K562 (cell line): ENCODE measurements around the gene TUBA8. TPM values are rescaled to one million over a fixed set of nuclear protein-coding genes. Genes with fewer than 3 reads are reported as not detected.
"Not testable (repeated sequence)": the region's sequence is repeated elsewhere in the genome, so short reads cannot be mapped to it uniquely, and the experiment has no call there.

ENCODE experiments used
- ATAC-seq: fragments of 200-7000 bp; cut with Tn5 transposase; 3 replicates; pipeline ENCODE4 v1.9.1; 2020; ENCODE audit warnings: moderate library complexity
- BruUV-seq: library from RNA; stranded (reverse); fragments of 400-500 nt; replicated peaks from 2 replicates; lab custom pipeline; 2021; lab: Mats Ljungman, UMichigan
- CTCF ChIA-PET: fragments of 300-600 bp; formaldehyde crosslinking; extraction: SDS; loops from one replicate; lab custom pipeline; 2021; ENCODE audit warnings: low intra/inter-chr PET ratio; lab: Yijun Ruan, JAX
- POLR2A ChIA-PET: fragments of 300-600, 350-650 bp; sonication (Branson Sonifier 250); formaldehyde crosslinking; extraction: SDS; loops from one replicate; lab custom pipeline; 2021; ENCODE audit warnings: antibody characterized with exemption, inconsistent platforms; lab: Yijun Ruan, JAX
- DNase-seq, 4 experiments: peaks; one replicate each; pipeline versions ENCODE4 v3.0.0 to v3.0.0-alpha.2; 2011 to 2018; ENCODE audit warnings: low spot score in 3 of 4, mixed read lengths in 3 of 4; ENCODE audit errors: extremely low read depth in 1 of 4
- FAIRE-seq: peaks from 2 replicates; lab custom pipeline; 2011; peaks lifted over from hg19 to GRCh38; lab: Jason Lieb, UNC
- H2AFZ ChIP-seq: 2 replicates; pipeline ENCODE4 v1.6.0; 2011; ENCODE audit warnings: low read depth, low read length, control low read depth, inconsistent platforms
- H3K27ac ChIP-seq: fragments of 200-600 bp; 3 replicates; pipeline ENCODE4 v1.8.0; 2011; ENCODE audit warnings: low read depth, mild to moderate bottlenecking, control low read depth, inconsistent platforms, low read length, moderate library complexity, mixed read lengths; ENCODE audit errors: extremely low read depth
- H3K27me3 ChIP-seq, 2 experiments: fragments of 300-600 bp in 1 of 2; 2 replicates in 1 of 2; 3 replicates in 1 of 2; pipeline versions ENCODE4 v1.6.0 to v1.8.0; 2011; ENCODE audit warnings: inconsistent platforms in 2 of 2, low read length in 2 of 2, mild to moderate bottlenecking in 1 of 2, mixed read lengths in 1 of 2, moderate library complexity in 1 of 2; ENCODE audit not compliant: control insufficient read depth in 2 of 2, insufficient read depth in 2 of 2
- H3K36me3 ChIP-seq: fragments of 300-600 bp; 3 replicates; pipeline ENCODE4 v1.8.0; 2011; ENCODE audit warnings: mild to moderate bottlenecking, low read length, inconsistent platforms; ENCODE audit not compliant: control insufficient read depth, insufficient read depth
- H3K4me1 ChIP-seq, 2 experiments: fragments of 200-600 bp in 1 of 2; replicated peaks in 1 of 2; 2 replicates in 1 of 2; 3 replicates in 1 of 2; pipeline versions ENCODE4 v1.5.1 to v1.8.0; 2011; ENCODE audit warnings: inconsistent platforms in 2 of 2, low read length in 2 of 2, mild to moderate bottlenecking in 1 of 2, mixed read lengths in 1 of 2, moderate library complexity in 1 of 2; ENCODE audit not compliant: control insufficient read depth in 2 of 2, insufficient read depth in 2 of 2
- H3K4me2 ChIP-seq: 2 replicates; pipeline ENCODE4 v1.6.1; 2011; ENCODE audit warnings: low read length, control low read depth, inconsistent platforms, mixed read lengths; ENCODE audit not compliant: insufficient read depth
- H3K4me3 ChIP-seq: fragments of 200-600 bp; sonication (generic), shearing (Covaris generic); 2 replicates; pipeline ENCODE4 v1.5.1; 2016; ENCODE audit warnings: control low read depth, inconsistent platforms
- H3K79me2 ChIP-seq: fragments of 200-600 bp; 3 replicates; pipeline ENCODE4 v1.8.0; 2011; ENCODE audit warnings: low read length, inconsistent platforms; ENCODE audit not compliant: control insufficient read depth, insufficient read depth
- H3K9ac ChIP-seq, 2 experiments: 2 replicates each; pipeline versions ENCODE4 v1.6.0 to v1.6.1; 2011; ENCODE audit warnings: low read depth in 2 of 2, low read length in 2 of 2, control low read depth in 1 of 2, inconsistent platforms in 1 of 2, mild to moderate bottlenecking in 1 of 2, mixed read lengths in 1 of 2; ENCODE audit not compliant: insufficient read depth in 1 of 2
- H3K9me1 ChIP-seq: one replicate; pipeline ENCODE4 v1.6.0; 2011; ENCODE audit warnings: inconsistent platforms, mild to moderate bottlenecking, low read length, moderate library complexity; ENCODE audit not compliant: control insufficient read depth, insufficient read depth
- H3K9me3 ChIP-seq: replicated peaks from 2 replicates; pipeline ENCODE4 v1.5.1; 2011; ENCODE audit warnings: low read depth, low read length, inconsistent platforms; ENCODE audit not compliant: control insufficient read depth, insufficient read depth
- H4K20me1 ChIP-seq: replicated peaks from 2 replicates; pipeline ENCODE4 v1.6.1; 2011; ENCODE audit warnings: low read length, inconsistent platforms, mixed read lengths; ENCODE audit not compliant: control insufficient read depth, insufficient read depth
- BACH1 ChIP-seq: fragments of 200-800 bp; sonication (Bioruptor generic); IDR thresholded peaks from 2 replicates; pipeline ENCODE4 v1.6.1; 2016; ENCODE audit warnings: missing genetic modification characterization, missing compliant biosample characterization
- C11orf30 ChIP-seq: fragments of 450-650 bp; IDR thresholded peaks from 2 replicates; pipeline ENCODE4 v1.6.1; 2016; ENCODE audit warnings: low read depth, mild to moderate bottlenecking
- CTBP1 ChIP-seq: fragments of 450-650 bp; IDR thresholded peaks from 2 replicates; pipeline ENCODE4 v1.6.1; 2016; ENCODE audit warnings: borderline replicate concordance
- ESRRB ChIP-seq: fragments of 250-450 bp; sonication (Bioruptor Pico); IDR thresholded peaks from 2 replicates; pipeline ENCODE4 v1.5.0; 2020; ENCODE audit warnings: mild to moderate bottlenecking, moderate library complexity, borderline replicate concordance
- FOXM1 ChIP-seq, 2 experiments: fragments of 450-650 bp in 1 of 2; sonication (generic) in 1 of 2; formaldehyde crosslinking in 1 of 2; IDR thresholded peaks; 2 replicates each; pipeline versions ENCODE4 v1.6.1 to v1.9.0; 2017 to 2022; ENCODE audit warnings: low read depth in 2 of 2, mild to moderate bottlenecking in 2 of 2, missing genetic modification reagents in 1 of 2, moderate library complexity in 1 of 2
- HLTF ChIP-seq: fragments of 450-650 bp; IDR thresholded peaks from 2 replicates; pipeline ENCODE4 v1.6.1; 2016
- KDM4B ChIP-seq, 2 experiments: fragments of 450-650 bp in 1 of 2; sonication (generic) in 1 of 2; IDR thresholded peaks; 2 replicates each; pipeline ENCODE4 v1.6.1; 2016 to 2017; ENCODE audit warnings: borderline replicate concordance in 2 of 2, antibody characterized with exemption in 1 of 2, low read depth in 1 of 2, mild to moderate bottlenecking in 1 of 2
- NFIC ChIP-seq: fragments of 450-650 bp; IDR thresholded peaks from 2 replicates; pipeline ENCODE4 v1.6.1; 2017; ENCODE audit warnings: mild to moderate bottlenecking, inconsistent platforms
- NFYB ChIP-seq: IDR thresholded peaks from 2 replicates; pipeline ENCODE4 v1.6.1; 2011; ENCODE audit warnings: mild to moderate bottlenecking, moderate library complexity; ENCODE audit not compliant: insufficient read length; ENCODE audit errors: extremely low read depth
- POLR2A ChIP-seq: fragments of 450-650 bp; conservative IDR thresholded peaks from 2 replicates; pipeline ENCODE4 v1.6.1; 2016
- POLR2H ChIP-seq: IDR thresholded peaks from 2 replicates; pipeline ENCODE4 v1.6.1; 2016; ENCODE audit warnings: missing genetic modification characterization, low read depth, mild to moderate bottlenecking, control low read depth, missing compliant biosample characterization, moderate library complexity
- PPARD ChIP-seq: fragments of 250-450 bp; sonication (Bioruptor Pico); IDR thresholded peaks from 2 replicates; pipeline ENCODE4 v1.8.0; 2022; ENCODE audit warnings: inconsistent platforms, mild to moderate bottlenecking, moderate library complexity
- RBM25 ChIP-seq: fragments of 200-400 bp; formaldehyde crosslinking; IDR thresholded peaks from 2 replicates; pipeline ENCODE4 v1.6.1; 2018; ENCODE audit warnings: low read length, low read depth, moderate library complexity; ENCODE audit not compliant: severe bottlenecking
- XRCC3 ChIP-seq: fragments of 450-650 bp; IDR thresholded peaks from 2 replicates; pipeline ENCODE4 v1.6.1; 2017; ENCODE audit warnings: mild to moderate bottlenecking, moderate library complexity
- ZEB2 ChIP-seq: fragments of 450-650 bp; IDR thresholded peaks from 2 replicates; pipeline ENCODE4 v1.6.1; 2016
- ZNF316 ChIP-seq: fragments of 450-650 bp; IDR thresholded peaks from 2 replicates; pipeline ENCODE4 v1.6.1; 2016
- ZNF717 ChIP-seq: fragments of 250-450 bp; sonication (Bioruptor Pico); IDR thresholded peaks from 2 replicates; pipeline ENCODE4 v1.5.0; 2021
- WGBS: fragments of 100-300 bp; shearing (Covaris generic); methylation state at CpG from one replicate; pipeline ENCODE4 v1.1.6; 2016; ENCODE audit warnings: low coverage, mixed read lengths; ENCODE audit not compliant: insufficient coverage; ENCODE audit errors: missing lambda C conversion rate; 5-methylcytosine and 5-hydroxymethylcytosine counted together
- in situ Hi-C: fragments of 300-500 bp; cut with MboI; formaldehyde crosslinking; loops from 4 replicates; pipeline ENCODE4 v1.15.0; 2018; ENCODE audit warnings: inconsistent platforms, mixed read lengths
- intact Hi-C: fragments of 100-400 bp; cut with micrococcal nuclease; formaldehyde crosslinking; loops from 2 replicates; pipeline ENCODE4 v1.14.2; 2022
- polyA plus RNA-seq, 8 experiments: library from polyadenylated mRNA; depleted of rRNA in 4 of 8; stranded (reverse) in 5 of 8; unstranded in 3 of 8; fragments of >200 nt; fragmentation: Nextera tagmentation in 2 of 8; fragmentation: Illumina TruSeq in 1 of 8; extraction: Ambion mirVana in 2 of 8; extraction: Trizol in 1 of 8; gene quantifications; 2 replicates each; pipeline versions ENCODE4 v1.2.1 to v1.2.3, GENCODE V29; 2011 to 2014; ENCODE audit warnings: inconsistent platforms in 1 of 8, missing spikeins in 1 of 8
- total RNA-seq, 7 experiments: library from RNA; depleted of rRNA in 6 of 7; stranded (reverse); fragments of >200 nt in 6 of 7; fragmentation: Illumina TruSeq in 2 of 7; extraction: Trizol in 2 of 7; gene quantifications; 2 replicates each; pipeline versions ENCODE4 v1.2.1 to v1.2.3, GENCODE V29; 2011 to 2021; ENCODE audit warnings: low replicate concordance in 1 of 7
- TF ChIP-seq, protein P1 (sequence below): fragments of 250-450 bp; sonication (Bioruptor Pico); IDR thresholded peaks from 2 replicates; pipeline ENCODE4 v1.4.0; 2020; ENCODE audit warnings: mild to moderate bottlenecking

TUBA8 gene
- total and polyA plus RNA-seq, 9 of the 15 experiments (the other 6 are each of a cell fraction or from before 2014, with no cell fraction given): 0.07 to 1.1 (median 0.65) TPM

DNA sequence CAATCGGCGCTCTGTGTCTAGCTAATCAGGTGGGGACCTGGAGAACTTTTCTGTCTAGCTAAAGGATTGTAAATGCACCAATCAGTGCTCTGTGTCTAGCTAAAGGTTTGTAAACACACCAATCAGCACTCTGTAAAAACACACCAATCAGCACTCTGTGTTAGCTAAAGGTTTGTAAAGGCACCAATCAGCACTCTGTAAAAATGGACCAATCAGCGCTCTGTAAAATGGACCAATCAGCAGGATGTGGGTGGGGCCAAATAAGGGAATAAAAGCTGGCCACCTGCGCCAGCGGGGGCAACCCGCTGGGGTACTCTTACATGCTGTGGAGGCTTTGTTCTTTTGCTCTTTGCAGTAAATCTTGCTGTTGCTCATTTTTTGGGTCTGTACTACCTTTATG is 30.4 kb downstream of the TUBA8 start:
- H3K4me3 ChIP-seq, intact Hi-C loops, in situ Hi-C loops, H3K27ac ChIP-seq, DNase-seq, H3K9me3 ChIP-seq, H3K4me2 ChIP-seq, ATAC-seq, FAIRE-seq, H3K9me1 ChIP-seq, H3K79me2 ChIP-seq, H4K20me1 ChIP-seq, H3K9ac ChIP-seq, BruUV-seq, CTCF ChIA-PET, H2AFZ ChIP-seq, H3K36me3 ChIP-seq, H3K4me1 ChIP-seq: not testable (repeated sequence)
- peaks cover 4 to 12% of the 10 kb centered on the region in 2 experiments; a peak in 4 of 5 replicates for H3K27me3 ChIP-seq
- TF ChIP-seq RBM25 (peak; percentile 10), NFYB (peak; percentile 81), ZNF316 (peak; percentile 31; the same call in 1 of the 2 replicates), C11orf30 (peak; percentile 9; the same call in 1 of the 2 replicates)
- POLR2A ChIA-PET: interaction anchor here (1.3 to 1.7 kb wide), 2 partner anchors 9 to 11 kb away, joined by 3 to 6 read pairs; partner anchors contain the start of gene USP18
- 38% methylated on average over 5 of the region's 6 CpGs for WGBS

DNA sequence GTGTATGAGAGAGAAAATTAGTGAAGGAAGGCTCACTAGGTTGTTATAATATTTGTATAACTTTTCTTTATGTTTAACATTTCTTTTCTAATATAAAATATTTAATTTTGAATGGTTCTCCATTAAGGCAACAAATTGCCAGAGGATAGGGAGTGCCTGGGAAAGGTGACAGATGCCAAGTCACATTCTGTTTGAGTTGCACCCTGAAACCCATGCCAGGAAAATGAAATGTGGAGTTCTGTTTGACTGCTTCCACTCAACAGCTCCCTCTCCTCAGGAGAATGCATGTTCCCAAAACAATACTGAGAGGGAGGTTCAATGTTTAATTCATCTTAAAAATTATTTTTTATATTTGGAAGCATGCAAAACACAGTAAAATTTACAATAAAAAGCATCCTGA is 33.5 kb downstream of the TUBA8 start:
- CTCF ChIA-PET: no interaction called here
- Histone ChIP-seq H3K4me3 (no peak overlapping the region), H3K27me3 (peaks cover 9 to 29% of the 10 kb centered on the region in 2 experiments), H3K9ac (no peak overlapping the region), H3K4me1 (no peaks in the 10 kb centered on the region; a peak in 1 of 5 replicates), H3K4me2 (no peak overlapping the region), H3K27ac (no peak overlapping the region), H4K20me1 (no peaks in the 10 kb centered on the region), H3K9me3 (no peaks in the 10 kb centered on the region; the same call in 1 of the 2 replicates), H3K36me3 (no peaks in the 10 kb centered on the region), H3K79me2 (no peaks in the 10 kb centered on the region), H3K9me1 (no peaks in the 10 kb centered on the region), H2AFZ (no peak overlapping the region)
- no peak for DNase-seq
- in situ Hi-C loops (no loop called here), intact Hi-C loops (no loop called here)
- no TSS peak for BruUV-seq
- ATAC-seq: no peak
- TF ChIP-seq PPARD (CRISPR knock-in tag) (no peak), POLR2H (tag) (no peak), KDM4B (IDR thresholded peaks at IDR 0.05; ENCODE audit: borderline replicate concordance in 2 of 2, low read depth in 1 of 2) (no peak), POLR2A (no peak), XRCC3 (no peak), ZNF717 (no peak), BACH1 (tag) (no peak), HLTF (no peak), NFIC (no peak), ESRRB (CRISPR knock-in tag) (no peak), CTBP1 (no peak), ZEB2 (no peak), FOXM1 (IDR thresholded peaks at IDR 0.05; ENCODE audit: low read depth) (no peak), FOXM1 (CRISPR knock-in tag; IDR thresholded peaks at IDR 0.05; ENCODE audit: low read depth) (no peak)
- TF ChIP-seq, protein P1, sequence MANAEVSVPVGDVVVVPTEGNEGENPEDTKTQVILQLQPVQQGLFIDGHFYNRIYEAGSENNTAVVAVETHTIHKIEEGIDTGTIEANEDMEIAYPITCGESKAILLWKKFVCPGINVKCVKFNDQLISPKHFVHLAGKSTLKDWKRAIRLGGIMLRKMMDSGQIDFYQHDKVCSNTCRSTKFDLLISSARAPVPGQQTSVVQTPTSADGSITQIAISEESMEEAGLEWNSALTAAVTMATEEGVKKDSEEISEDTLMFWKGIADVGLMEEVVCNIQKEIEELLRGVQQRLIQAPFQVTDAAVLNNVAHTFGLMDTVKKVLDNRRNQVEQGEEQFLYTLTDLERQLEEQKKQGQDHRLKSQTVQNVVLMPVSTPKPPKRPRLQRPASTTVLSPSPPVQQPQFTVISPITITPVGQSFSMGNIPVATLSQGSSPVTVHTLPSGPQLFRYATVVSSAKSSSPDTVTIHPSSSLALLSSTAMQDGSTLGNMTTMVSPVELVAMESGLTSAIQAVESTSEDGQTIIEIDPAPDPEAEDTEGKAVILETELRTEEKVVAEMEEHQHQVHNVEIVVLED (CRISPR knock-in tag): no peak
- POLR2A ChIA-PET: no interaction called here
- no peak for FAIRE-seq
